GM23338 (cell line): ENCODE data around the gene ATOSA. TPM values are rescaled to one million over a fixed set of nuclear protein-coding genes. Genes with fewer than 3 reads are reported as not detected.

ENCODE experiments used
- ATAC-seq: fragments of 200-7000 bp; cut with Tn5 transposase; 3 replicates; pipeline ENCODE4 v1.9.1; 2020
- DNase-seq: peaks from one replicate; pipeline ENCODE4 v3.0.0-alpha.2; 2015; ENCODE audit warnings: low spot score
- H2AFZ ChIP-seq: fragments of 200-600 bp; sonication (generic); 2 replicates; pipeline ENCODE4 v1.8.0; 2016; ENCODE audit warnings: antibody characterized with exemption, mild to moderate bottlenecking, moderate library complexity
- H3F3A ChIP-seq: fragments of 200-600 bp; sonication (generic); replicated peaks from 2 replicates; pipeline ENCODE4 v1.8.0; 2017; ENCODE audit warnings: antibody characterized with exemption, mixed run types, low read depth
- H3K27ac ChIP-seq: fragments of 200-600 bp; sonication (generic); 2 replicates; pipeline ENCODE4 v1.6.1; 2016; ENCODE audit warnings: low read depth
- H3K27me3 ChIP-seq: fragments of 200-600 bp; sonication (generic); 2 replicates; pipeline ENCODE4 v1.8.0; 2016; ENCODE audit warnings: mild to moderate bottlenecking, mixed run types, moderate library complexity; ENCODE audit not compliant: insufficient read depth
- H3K36me3 ChIP-seq: fragments of 200-600 bp; sonication (generic); 2 replicates; pipeline ENCODE4 v1.8.0; 2016; ENCODE audit warnings: mild to moderate bottlenecking; ENCODE audit not compliant: insufficient read depth
- H3K4me1 ChIP-seq: fragments of 200-600 bp; sonication (generic); 2 replicates; pipeline ENCODE4 v1.8.0; 2016; ENCODE audit warnings: mild to moderate bottlenecking, moderate library complexity; ENCODE audit not compliant: insufficient read depth
- H3K4me2 ChIP-seq: fragments of 200-600 bp; sonication (generic); 2 replicates; pipeline ENCODE4 v1.7.1; 2017; ENCODE audit warnings: mixed run types
- H3K4me3 ChIP-seq: fragments of 200-600 bp; sonication (generic); 2 replicates; pipeline ENCODE4 v1.6.1; 2016; ENCODE audit warnings: mixed run types
- H3K79me2 ChIP-seq: fragments of 200-600 bp; sonication (generic); replicated peaks from 2 replicates; pipeline ENCODE4 v1.8.0; 2017; ENCODE audit warnings: mild to moderate bottlenecking; ENCODE audit not compliant: insufficient read depth
- H3K9me2 ChIP-seq: fragments of 200-600 bp; sonication (generic); 2 replicates; pipeline ENCODE4 v1.8.0; 2017; ENCODE audit not compliant: insufficient read depth
- H4K20me1 ChIP-seq: fragments of 200-600 bp; sonication (generic); replicated peaks from 2 replicates; pipeline ENCODE4 v1.8.0; 2017; ENCODE audit warnings: mild to moderate bottlenecking; ENCODE audit not compliant: insufficient read depth
- H3K27ac Mint-ChIP-seq: 2 replicates; pipeline ENCODE4 v1.8.0; 2020; ENCODE audit warnings: inconsistent platforms, mild to moderate bottlenecking, moderate library complexity, mixed read lengths
- H3K27me3 Mint-ChIP-seq: 3 replicates; pipeline ENCODE4 v1.8.0; 2022; ENCODE audit warnings: low read depth, mild to moderate bottlenecking, moderate library complexity, mixed read lengths, inconsistent platforms; ENCODE audit not compliant: insufficient read depth, poor library complexity
- H3K36me3 Mint-ChIP-seq: 3 replicates; pipeline ENCODE4 v1.8.0; 2021; ENCODE audit warnings: low read depth, mild to moderate bottlenecking, inconsistent platforms, moderate library complexity, mixed read lengths
- H3K4me1 Mint-ChIP-seq: 3 replicates; pipeline ENCODE4 v1.8.0; 2020; ENCODE audit warnings: mild to moderate bottlenecking, inconsistent platforms, mixed read lengths
- H3K4me3 Mint-ChIP-seq: 3 replicates; pipeline ENCODE4 v1.8.0; 2021; ENCODE audit warnings: moderate library complexity, mild to moderate bottlenecking, inconsistent platforms, mixed read lengths
- H3K9me3 Mint-ChIP-seq: 3 replicates; pipeline ENCODE4 v1.8.0; 2020; ENCODE audit warnings: moderate library complexity, mild to moderate bottlenecking, inconsistent platforms, mixed read lengths
- CREB1 ChIP-seq: fragments of 250-450 bp; sonication (Bioruptor Pico); IDR thresholded peaks from 2 replicates; pipeline ENCODE4 v1.5.0; 2020; ENCODE audit warnings: low read depth, mild to moderate bottlenecking, moderate library complexity
- EZH2 ChIP-seq: fragments of 200-600 bp; sonication (generic); IDR thresholded peaks from one replicate; pipeline ENCODE4 v1.8.0; 2017; ENCODE audit warnings: antibody characterized with exemption, mild to moderate bottlenecking, low read depth; ENCODE audit not compliant: unreplicated experiment
- EZH2phosphoT487 ChIP-seq: fragments of 200-600 bp; sonication (generic); IDR thresholded peaks from one replicate; pipeline ENCODE4 v1.8.1; 2018; ENCODE audit warnings: antibody characterized with exemption; ENCODE audit not compliant: unreplicated experiment
- JUNB ChIP-seq: IDR thresholded peaks from one replicate; pipeline ENCODE4 v1.6.1; 2016; ENCODE audit warnings: antibody characterized with exemption; ENCODE audit not compliant: unreplicated experiment
- NANOG ChIP-seq: IDR thresholded peaks from 2 replicates; pipeline ENCODE4 v1.6.1; 2016; ENCODE audit warnings: antibody characterized with exemption, borderline replicate concordance
- REST ChIP-seq: IDR thresholded peaks from one replicate; pipeline ENCODE4 v1.6.1; 2018; ENCODE audit warnings: antibody characterized with exemption; ENCODE audit not compliant: unreplicated experiment
- STAT1 ChIP-seq: IDR thresholded peaks from one replicate; pipeline ENCODE4 v1.6.1; 2016; ENCODE audit warnings: antibody characterized with exemption; ENCODE audit not compliant: unreplicated experiment
- ZNF114 ChIP-seq: fragments of 250-450 bp; sonication (Bioruptor Pico); IDR thresholded peaks from 2 replicates; pipeline ENCODE4 v1.5.0; 2020; ENCODE audit warnings: mild to moderate bottlenecking, moderate library complexity
- ZNF331 ChIP-seq: fragments of 250-450 bp; sonication (Bioruptor Pico); IDR thresholded peaks from 2 replicates; pipeline ENCODE4 v1.5.0; 2020; ENCODE audit warnings: low read depth, mild to moderate bottlenecking, moderate library complexity
- polyA plus RNA-seq: library from polyadenylated mRNA; unstranded; fragments of >200 nt; fragmentation: Nextera tagmentation; extraction: Ambion mirVana; gene quantifications from 2 replicates; pipeline ENCODE4 v1.2.1, GENCODE V29; 2016
- total RNA-seq: library from RNA; depleted of rRNA; stranded (reverse); fragments of >200 nt; shearing (Covaris generic); gene quantifications from 2 replicates; pipeline ENCODE4 v1.2.3, GENCODE V29; 2014
- TF ChIP-seq, protein P1 (sequence below): fragments of 250-450 bp; sonication (Bioruptor Pico); IDR thresholded peaks from 2 replicates; pipeline ENCODE4 v1.5.0; 2020; ENCODE audit warnings: mild to moderate bottlenecking, moderate library complexity
- TF ChIP-seq, protein P2 (sequence below): IDR thresholded peaks from 2 replicates; pipeline ENCODE4 v1.6.1; 2016; ENCODE audit warnings: antibody characterized with exemption

ATOSA gene
- total and polyA plus RNA-seq, 2 experiments from 2014 or later = 6.2 to 14.0 TPM

DNA sequence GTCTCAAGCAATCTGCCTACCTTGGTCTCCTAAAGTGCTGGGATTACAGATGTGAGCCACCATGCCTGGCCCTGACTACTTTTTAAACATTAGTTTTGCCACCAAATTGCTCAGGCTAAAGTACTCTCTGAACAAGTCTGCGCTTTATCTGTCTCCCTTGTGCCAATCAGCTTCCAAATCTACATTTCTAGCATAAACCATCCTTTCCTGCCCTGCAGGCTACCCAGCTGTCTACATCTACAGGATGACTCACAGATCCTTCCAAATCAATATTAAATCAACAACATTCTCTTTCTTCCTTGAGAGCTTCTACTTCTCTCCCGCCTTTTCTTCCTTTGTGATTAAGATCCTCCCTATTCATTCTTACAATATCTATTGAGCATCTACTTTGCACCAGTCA is 16.0 kb upstream of the ATOSA start:
- Histone ChIP-seq H3K27ac (no peak overlapping the region), H3K36me3 (no peaks in the 10 kb centered on the region), H3K27me3 (no peaks in the 10 kb centered on the region), H3K4me3 (no peak overlapping the region), H3K4me2 (no peak overlapping the region), H3F3A (no peaks in the 10 kb centered on the region), H4K20me1 (no peaks in the 10 kb centered on the region), H3K79me2 (no peaks in the 10 kb centered on the region), H3K4me1 (peaks cover 3% of the 10 kb centered on the region; the same call in 1 of the 2 replicates), H3K9me2 (no peaks in the 10 kb centered on the region), H2AFZ (no peak overlapping the region)
- Mint-ChIP-seq H3K4me3 (no peak overlapping the region), H3K36me3 (no peaks in the 10 kb centered on the region), H3K4me1 (peaks cover 4% of the 10 kb centered on the region; the same call in 1 of the 3 replicates), H3K27ac (no peak overlapping the region), H3K9me3 (no peaks in the 10 kb centered on the region), H3K27me3 (no peaks in the 10 kb centered on the region)
- ATAC-seq (no peak), DNase-seq (no peak)
- TF ChIP-seq ZNF114 (CRISPR knock-in tag) (no peak), EZH2phosphoT487 (no peak), CREB1 (no peak), REST (no peak), JUNB (no peak), STAT1 (no peak), NANOG (no peak), EZH2 (no peak), ZNF331 (CRISPR knock-in tag) (no peak)
- TF ChIP-seq, protein P1, sequence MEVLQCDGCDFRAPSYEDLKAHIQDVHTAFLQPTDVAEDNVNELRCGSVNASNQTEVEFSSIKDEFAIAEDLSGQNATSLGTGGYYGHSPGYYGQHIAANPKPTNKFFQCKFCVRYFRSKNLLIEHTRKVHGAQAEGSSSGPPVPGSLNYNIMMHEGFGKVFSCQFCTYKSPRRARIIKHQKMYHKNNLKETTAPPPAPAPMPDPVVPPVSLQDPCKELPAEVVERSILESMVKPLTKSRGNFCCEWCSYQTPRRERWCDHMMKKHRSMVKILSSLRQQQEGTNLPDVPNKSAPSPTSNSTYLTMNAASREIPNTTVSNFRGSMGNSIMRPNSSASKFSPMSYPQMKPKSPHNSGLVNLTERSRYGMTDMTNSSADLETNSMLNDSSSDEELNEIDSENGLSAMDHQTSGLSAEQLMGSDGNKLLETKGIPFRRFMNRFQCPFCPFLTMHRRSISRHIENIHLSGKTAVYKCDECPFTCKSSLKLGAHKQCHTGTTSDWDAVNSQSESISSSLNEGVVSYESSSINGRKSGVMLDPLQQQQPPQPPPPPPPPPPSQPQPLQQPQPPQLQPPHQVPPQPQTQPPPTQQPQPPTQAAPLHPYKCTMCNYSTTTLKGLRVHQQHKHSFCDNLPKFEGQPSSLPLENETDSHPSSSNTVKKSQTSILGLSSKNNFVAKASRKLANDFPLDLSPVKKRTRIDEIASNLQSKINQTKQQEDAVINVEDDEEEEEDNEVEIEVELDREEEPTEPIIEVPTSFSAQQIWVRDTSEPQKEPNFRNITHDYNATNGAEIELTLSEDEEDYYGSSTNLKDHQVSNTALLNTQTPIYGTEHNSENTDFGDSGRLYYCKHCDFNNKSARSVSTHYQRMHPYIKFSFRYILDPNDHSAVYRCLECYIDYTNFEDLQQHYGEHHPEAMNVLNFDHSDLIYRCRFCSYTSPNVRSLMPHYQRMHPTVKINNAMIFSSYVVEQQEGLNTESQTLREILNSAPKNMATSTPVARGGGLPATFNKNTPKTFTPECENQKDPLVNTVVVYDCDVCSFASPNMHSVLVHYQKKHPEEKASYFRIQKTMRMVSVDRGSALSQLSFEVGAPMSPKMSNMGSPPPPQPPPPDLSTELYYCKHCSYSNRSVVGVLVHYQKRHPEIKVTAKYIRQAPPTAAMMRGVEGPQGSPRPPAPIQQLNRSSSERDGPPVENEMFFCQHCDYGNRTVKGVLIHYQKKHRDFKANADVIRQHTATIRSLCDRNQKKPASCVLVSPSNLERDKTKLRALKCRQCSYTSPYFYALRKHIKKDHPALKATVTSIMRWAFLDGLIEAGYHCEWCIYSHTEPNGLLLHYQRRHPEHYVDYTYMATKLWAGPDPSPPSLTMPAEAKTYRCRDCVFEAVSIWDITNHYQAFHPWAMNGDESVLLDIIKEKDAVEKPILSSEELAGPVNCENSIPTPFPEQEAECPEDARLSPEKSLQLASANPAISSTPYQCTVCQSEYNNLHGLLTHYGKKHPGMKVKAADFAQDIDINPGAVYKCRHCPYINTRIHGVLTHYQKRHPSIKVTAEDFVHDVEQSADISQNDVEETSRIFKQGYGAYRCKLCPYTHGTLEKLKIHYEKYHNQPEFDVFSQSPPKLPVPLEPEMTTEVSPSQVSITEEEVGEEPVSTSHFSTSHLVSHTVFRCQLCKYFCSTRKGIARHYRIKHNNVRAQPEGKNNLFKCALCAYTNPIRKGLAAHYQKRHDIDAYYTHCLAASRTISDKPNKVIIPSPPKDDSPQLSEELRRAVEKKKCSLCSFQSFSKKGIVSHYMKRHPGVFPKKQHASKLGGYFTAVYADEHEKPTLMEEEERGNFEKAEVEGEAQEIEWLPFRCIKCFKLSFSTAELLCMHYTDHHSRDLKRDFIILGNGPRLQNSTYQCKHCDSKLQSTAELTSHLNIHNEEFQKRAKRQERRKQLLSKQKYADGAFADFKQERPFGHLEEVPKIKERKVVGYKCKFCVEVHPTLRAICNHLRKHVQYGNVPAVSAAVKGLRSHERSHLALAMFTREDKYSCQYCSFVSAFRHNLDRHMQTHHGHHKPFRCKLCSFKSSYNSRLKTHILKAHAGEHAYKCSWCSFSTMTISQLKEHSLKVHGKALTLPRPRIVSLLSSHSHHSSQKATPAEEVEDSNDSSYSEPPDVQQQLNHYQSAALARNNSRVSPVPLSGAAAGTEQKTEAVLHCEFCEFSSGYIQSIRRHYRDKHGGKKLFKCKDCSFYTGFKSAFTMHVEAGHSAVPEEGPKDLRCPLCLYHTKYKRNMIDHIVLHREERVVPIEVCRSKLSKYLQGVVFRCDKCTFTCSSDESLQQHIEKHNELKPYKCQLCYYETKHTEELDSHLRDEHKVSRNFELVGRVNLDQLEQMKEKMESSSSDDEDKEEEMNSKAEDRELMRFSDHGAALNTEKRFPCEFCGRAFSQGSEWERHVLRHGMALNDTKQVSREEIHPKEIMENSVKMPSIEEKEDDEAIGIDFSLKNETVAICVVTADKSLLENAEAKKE = no peak
- TF ChIP-seq, protein P2, sequence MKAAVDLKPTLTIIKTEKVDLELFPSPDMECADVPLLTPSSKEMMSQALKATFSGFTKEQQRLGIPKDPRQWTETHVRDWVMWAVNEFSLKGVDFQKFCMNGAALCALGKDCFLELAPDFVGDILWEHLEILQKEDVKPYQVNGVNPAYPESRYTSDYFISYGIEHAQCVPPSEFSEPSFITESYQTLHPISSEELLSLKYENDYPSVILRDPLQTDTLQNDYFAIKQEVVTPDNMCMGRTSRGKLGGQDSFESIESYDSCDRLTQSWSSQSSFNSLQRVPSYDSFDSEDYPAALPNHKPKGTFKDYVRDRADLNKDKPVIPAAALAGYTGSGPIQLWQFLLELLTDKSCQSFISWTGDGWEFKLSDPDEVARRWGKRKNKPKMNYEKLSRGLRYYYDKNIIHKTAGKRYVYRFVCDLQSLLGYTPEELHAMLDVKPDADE = no peak
